Natural killer cell treated with Interleukin-12 subunit alpha and Interleukin-12 subunit beta and Interleukin-15 and Interleukin-18, amount 100 ng/mL, for 72 hours (primary cell): ENCODE data around the gene SLC17A7. TPM values are rescaled to one million over a fixed set of nuclear protein-coding genes. Genes with fewer than 3 reads are reported as not detected.

Experiments used
- ATAC-seq, 2 donors: fragments of 150-1000 bp; cut with Tn5 transposase in 1 of 2; sonication (Bioruptor Pico), chemical (Tn5 transposase) in 1 of 2; 2 replicates each; pipeline ENCODE4 v1.10.0; 2021
- DNase-seq: peaks from one replicate; pipeline ENCODE4 v3.0.0; 2022; ENCODE audit warnings: low spot score
- H3K27ac Mint-ChIP-seq, 2 donors: 1 replicate in 1 of 2; 2 replicates in 1 of 2; pipeline ENCODE4 v1.8.0; 2022; ENCODE audit warnings: mixed read lengths in 2 of 2, mild to moderate bottlenecking in 1 of 2, moderate library complexity in 1 of 2
- H3K27me3 Mint-ChIP-seq, 2 donors: 1 replicate in 1 of 2; 2 replicates in 1 of 2; pipeline ENCODE4 v1.8.0; 2022; ENCODE audit warnings: mixed read lengths in 2 of 2
- H3K36me3 Mint-ChIP-seq: one replicate; pipeline ENCODE4 v1.8.0; 2022; ENCODE audit warnings: mixed read lengths
- H3K4me1 Mint-ChIP-seq, 2 donors: 1 replicate in 1 of 2; 2 replicates in 1 of 2; pipeline ENCODE4 v1.8.0; 2022; ENCODE audit warnings: low read depth in 2 of 2, mixed read lengths in 2 of 2, mild to moderate bottlenecking in 1 of 2
- H3K4me3 Mint-ChIP-seq: one replicate; pipeline ENCODE4 v1.8.0; 2022; ENCODE audit warnings: mixed read lengths
- H3K9me3 Mint-ChIP-seq: 2 replicates; pipeline ENCODE4 v1.8.0; 2022; ENCODE audit warnings: mixed read lengths
- total RNA-seq, 2 donors: library from RNA; stranded (reverse); gene quantifications; one replicate each; pipeline ENCODE4 v1.2.3, GENCODE V29; 2022

Gene SLC17A7
- total RNA-seq, 2 donors from 2014 or later, result not detected

DNA sequence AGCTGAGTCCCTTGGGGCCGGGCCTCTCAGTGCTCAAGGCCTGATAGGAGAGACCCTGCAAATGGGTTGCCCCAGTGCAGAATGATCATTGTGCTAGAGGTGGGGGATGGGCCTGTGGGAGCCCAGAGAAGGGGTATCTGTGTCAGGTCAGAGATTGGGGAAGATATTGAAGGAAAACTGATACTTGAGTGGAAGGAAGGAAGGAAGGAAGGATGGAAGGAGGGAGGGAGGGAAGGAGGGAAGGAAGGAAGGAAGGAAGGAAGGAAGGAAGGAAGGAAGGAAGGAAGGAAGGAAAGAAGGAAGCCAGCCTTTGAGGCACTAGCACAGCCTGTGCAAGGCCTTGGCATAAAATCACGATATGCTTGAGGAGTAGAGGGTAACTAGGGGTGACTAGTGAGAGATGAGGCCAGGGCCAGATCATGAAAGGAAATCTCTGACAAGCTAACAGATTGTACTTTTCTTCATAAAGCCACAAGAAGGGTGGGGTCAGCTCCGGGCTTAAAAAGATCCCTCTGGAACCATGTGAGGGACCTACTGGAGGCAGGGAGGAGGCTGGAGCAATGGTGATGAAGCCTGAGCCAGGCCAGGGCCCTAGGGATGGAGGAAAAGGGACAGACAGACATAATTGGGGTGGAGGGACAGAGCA is 29.5 kb downstream of the SLC17A7 start:
- Mint-ChIP-seq H3K9me3 (no peaks in the 10 kb centered on the region), H3K36me3 (no peaks in the 10 kb centered on the region), H3K27me3 (peaks cover 0 to 13% of the 10 kb centered on the region in 2 donors), H3K27ac (no peak overlapping the region), H3K4me1 (peaks cover 9 to 13% of the 10 kb centered on the region in 2 donors), H3K4me3 (no peak overlapping the region)
- ATAC-seq (no peak), DNase-seq (no peak)

DNA sequence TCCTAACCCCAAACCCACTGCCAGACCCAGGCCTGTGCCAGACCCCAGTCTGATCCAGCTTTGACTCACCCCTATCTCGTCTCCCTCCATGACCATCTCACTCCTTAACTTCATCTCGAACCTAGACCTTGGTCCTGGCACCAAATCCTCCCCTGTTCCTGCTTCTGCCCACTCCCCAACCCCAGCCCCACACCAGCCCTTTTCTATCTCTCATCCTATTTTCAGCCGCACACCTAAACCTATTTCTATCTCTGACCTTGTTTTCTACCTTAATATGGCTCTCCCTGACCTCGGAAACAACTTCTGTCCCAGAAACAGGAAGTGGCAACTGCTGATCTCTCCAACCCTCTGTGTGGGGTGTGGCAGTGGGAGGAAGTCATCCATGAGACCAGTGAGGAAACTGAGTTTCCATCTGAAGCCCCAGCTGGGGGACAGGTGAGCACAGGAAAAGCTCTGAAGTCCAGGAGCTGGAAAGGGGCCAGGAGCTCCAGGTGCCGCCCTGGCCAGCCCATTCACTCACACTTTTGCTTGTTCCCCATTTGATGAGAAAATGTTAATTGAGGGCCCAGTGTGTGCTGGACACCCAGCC is 31.8 kb downstream of the SLC17A7 start:
- Mint-ChIP-seq H3K4me1 (peaks cover 9 to 13% of the 10 kb centered on the region in 2 donors), H3K27ac (peak overlapping the region; percentile 40 to 78), H3K9me3 (no peaks in the 10 kb centered on the region), H3K36me3 (no peaks in the 10 kb centered on the region), H3K27me3 (peaks cover 0 to 10% of the 10 kb centered on the region in 2 donors), H3K4me3 (peak overlapping the region; percentile 40)
- no peak for DNase-seq
- peak in 1 of 2 donors; percentile 43 for ATAC-seq

DNA sequence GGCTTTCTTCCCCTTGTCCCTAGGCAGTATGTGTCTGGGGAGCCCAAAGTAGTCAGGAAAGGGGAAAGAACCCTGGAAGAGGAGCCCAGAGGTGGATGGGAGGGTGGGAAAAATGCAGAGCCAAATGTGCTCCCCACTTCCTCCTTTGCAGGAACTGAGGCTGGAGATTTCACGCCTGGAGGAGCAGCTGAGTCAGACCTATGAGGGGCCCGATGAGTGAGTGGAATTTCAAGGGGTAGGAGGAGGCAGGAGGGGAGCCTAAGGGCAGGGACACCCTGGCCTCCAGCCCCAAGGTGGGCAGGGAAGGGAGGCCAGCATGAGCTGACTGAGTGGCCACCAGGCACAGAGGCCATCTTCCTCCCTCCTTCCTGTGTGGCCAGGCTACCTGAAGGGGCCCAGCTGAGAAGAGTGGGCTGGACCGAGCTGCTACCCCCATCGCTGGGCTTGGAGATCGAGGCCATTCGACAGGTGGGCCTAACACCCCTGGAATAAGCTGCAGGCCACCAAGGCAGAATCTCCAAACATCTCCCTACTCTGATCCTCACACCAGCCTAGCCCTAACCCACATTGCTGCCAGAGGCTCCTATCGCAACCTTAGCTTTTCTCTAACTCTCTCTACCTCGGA is 32.4 kb downstream of the SLC17A7 start:
- peak overlapping the region; percentile 40 to 78 for H3K27ac Mint-ChIP-seq
- no peak for DNase-seq
- H3K27me3 Mint-ChIP-seq, result peaks cover 0 to 10% of the 10 kb centered on the region in 2 donors
- peak; percentile 19 to 25 for ATAC-seq
- no peaks in the 10 kb centered on the region for H3K36me3 Mint-ChIP-seq
- H3K9me3 Mint-ChIP-seq, result no peaks in the 10 kb centered on the region
- H3K4me3 Mint-ChIP-seq, result peak overlapping the region; percentile 40
- H3K4me1 Mint-ChIP-seq, result peaks cover 9 to 13% of the 10 kb centered on the region in 2 donors

DNA sequence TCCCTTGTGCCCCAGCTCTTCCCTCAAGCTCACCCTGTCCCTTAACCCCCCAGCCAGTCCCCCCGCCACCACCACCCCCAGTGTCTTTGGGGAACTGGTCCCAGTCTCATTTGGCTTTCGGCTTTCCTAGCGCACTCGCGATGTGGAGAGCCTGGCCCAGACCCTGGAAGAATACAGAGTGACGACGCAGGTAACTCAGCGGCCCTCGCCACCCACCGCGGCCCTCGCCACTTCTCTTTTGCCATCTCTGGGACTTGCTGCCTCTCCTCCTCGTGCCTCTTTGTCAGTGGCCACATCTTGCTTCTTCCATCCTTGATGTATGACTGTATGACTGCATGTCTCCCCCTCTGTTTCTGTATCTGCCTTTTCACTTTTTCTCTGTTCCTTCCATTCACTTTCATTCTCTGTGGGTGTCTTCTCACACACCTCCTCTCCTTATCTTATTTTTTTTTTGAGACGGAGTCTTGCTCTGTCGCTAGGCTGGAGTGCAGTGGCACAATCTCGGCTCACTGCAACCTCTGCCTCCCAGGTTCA is 33.8 kb downstream of the SLC17A7 start:
- no peak overlapping the region for H3K27ac Mint-ChIP-seq
- DNase-seq (no peak), ATAC-seq (peak in 1 of 2 donors; percentile 40)
- peaks cover 9 to 13% of the 10 kb centered on the region in 2 donors for H3K4me1 Mint-ChIP-seq
- no peaks in the 10 kb centered on the region for H3K36me3 Mint-ChIP-seq
- H3K4me3 Mint-ChIP-seq, result no peak overlapping the region
- H3K9me3 Mint-ChIP-seq, result no peaks in the 10 kb centered on the region
- H3K27me3 Mint-ChIP-seq, result peaks cover 0 to 6% of the 10 kb centered on the region in 2 donors

DNA sequence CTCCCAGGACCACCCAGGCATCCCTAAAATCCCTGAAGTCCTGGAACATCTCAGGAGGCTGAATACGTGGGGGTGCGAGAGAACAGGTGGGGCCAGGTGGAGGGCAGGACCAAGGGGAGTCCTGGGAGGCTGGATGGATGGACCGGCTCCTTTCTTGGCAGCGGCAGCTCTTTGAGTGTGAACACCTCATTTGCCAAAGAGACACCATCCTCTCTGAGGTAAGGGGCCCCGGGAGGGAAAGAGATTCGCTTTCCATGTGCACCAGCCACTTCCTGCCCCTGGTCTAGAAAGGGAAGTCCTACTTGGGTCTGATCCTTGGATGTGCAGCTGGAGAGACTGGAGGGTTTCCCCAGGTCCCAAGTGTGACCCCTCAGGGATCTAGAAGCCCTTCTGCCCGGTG is 34.2 kb downstream of the SLC17A7 start:
- DNase-seq (no peak), ATAC-seq (peak in 1 of 2 donors; percentile 61)
- H3K9me3 Mint-ChIP-seq, result no peaks in the 10 kb centered on the region
- no peak overlapping the region for H3K4me3 Mint-ChIP-seq
- no peaks in the 10 kb centered on the region for H3K36me3 Mint-ChIP-seq
- H3K27me3 Mint-ChIP-seq, result peaks cover 0 to 1% of the 10 kb centered on the region in 2 donors
- H3K27ac Mint-ChIP-seq, result no peak overlapping the region
- peaks cover 9 to 13% of the 10 kb centered on the region in 2 donors for H3K4me1 Mint-ChIP-seq

DNA sequence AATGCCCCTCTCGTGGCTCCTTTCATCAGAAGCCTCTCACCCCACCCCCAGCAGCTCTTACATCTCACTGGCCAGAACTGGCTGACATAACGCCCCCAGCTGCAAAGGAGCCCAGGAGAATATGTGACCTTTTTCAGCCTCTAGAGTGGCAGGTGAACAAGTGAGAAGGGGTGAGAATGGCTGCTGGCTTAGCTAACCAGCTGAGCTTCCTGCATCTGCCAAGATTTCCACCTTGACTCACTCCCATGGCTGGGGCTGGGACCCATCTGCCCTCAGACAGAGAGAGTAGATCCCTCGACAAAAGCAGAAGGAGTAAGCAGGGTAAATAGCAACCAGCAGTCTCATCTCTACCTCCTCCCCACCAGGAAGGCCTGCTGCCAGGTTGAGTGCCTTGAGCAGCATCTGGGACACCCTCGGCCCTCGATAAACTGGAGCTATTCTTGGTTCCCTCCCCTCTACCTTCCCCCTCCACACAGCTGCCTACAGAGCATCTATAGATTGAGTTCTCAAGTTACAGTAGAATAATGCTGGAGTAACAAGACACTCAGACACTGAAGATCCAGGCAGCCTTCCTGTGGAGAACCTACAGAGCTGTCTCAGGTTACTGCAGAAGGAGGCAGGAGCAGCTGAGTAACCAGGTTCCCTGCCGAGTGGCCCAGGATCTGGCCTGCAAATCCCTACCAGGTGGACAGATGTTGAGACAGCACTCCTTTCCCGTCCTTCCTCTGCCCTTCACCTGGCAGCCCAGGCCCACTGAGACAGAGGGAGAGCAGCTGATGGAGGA is 37.7 kb downstream of the SLC17A7 start:
- Mint-ChIP-seq H3K4me1 (no peaks in the 10 kb centered on the region), H3K27me3 (peaks cover 0 to 3% of the 10 kb centered on the region in 2 donors), H3K4me3 (no peak overlapping the region), H3K36me3 (no peaks in the 10 kb centered on the region), H3K27ac (no peak overlapping the region), H3K9me3 (no peaks in the 10 kb centered on the region)
- ATAC-seq (no peak), DNase-seq (no peak)

DNA sequence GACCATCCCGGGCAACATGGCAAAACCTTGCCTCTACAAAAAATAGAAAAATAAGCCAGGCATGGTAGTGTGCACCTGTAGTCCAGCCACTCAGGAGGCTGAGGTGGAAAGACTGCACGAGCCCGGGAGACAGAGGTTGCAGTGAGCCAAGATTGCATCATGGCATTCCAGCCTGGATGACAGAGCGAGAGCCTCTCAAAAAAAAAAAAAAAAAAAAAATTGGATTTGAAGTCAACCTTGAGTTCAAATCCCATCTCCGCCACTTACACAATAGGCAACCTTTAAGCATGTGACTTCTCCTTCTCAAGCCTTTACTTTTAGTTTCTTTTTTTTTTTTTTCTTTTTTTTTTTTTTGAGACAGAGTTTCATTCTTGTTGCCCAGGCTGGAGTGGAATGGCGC is 41.3 kb downstream of the SLC17A7 start:
- Mint-ChIP-seq H3K9me3 (no peaks in the 10 kb centered on the region), H3K27me3 (peaks cover 0 to 7% of the 10 kb centered on the region in 2 donors), H3K4me3 (no peak overlapping the region), H3K4me1 (no peaks in the 10 kb centered on the region), H3K36me3 (no peaks in the 10 kb centered on the region), H3K27ac (no peak overlapping the region)
- no peak for ATAC-seq
- DNase-seq, result no peak

DNA sequence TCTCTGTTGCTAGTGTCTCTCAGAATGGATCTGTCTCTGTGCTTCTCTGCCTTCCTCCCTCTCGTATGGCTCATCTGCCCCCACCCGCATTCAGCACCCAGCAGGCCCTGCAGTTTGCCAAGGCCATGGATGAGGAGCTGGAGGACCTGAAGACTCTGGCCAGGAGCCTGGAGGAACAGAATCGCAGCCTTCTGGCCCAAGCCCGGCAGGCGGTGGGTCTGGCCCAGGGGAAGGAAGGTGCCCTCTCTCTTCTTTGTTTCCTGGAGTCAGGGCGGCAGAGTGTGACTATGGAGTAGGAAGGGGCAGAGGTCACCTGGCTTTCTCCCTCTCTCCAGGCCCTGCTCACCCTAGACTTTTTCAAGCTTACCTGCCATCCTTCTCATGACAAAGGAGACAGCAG is 42.4 kb downstream of the SLC17A7 start:
- no peak for DNase-seq

DNA sequence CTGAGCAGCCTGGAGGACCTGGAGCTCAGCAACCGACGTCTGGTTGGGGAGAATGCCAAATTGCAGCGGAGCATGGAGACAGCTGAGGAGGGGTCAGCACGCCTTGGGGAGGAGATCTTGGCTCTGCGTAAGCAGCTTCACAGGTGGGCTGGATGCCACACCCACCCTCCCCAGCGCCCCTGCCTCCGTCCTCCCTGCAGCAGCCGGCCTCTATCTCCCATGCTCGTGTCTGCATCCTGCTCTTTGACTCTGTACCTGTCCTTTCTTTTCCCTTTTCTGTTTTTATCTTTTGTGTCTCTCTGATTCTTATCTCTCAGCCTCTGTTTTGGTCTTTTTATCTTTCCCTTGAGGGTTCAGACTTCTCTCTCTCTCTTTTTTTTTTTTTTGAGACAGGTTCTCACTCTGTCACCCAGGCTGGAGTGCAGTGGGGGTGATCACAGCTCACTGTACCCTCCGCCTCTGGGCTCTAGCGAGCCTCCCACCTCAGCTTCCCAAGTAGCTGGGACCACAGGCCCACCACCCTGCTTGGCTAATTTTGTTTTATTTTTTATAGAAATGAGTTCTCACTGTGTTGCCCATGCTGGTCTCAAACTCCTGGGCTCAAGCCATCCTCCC is 43.2 kb downstream of the SLC17A7 start:
- DNase-seq (no peak), ATAC-seq (no peak)
- no peaks in the 10 kb centered on the region for H3K36me3 Mint-ChIP-seq
- no peak overlapping the region for H3K27ac Mint-ChIP-seq
- H3K9me3 Mint-ChIP-seq, result no peaks in the 10 kb centered on the region
- no peak overlapping the region for H3K4me3 Mint-ChIP-seq
- H3K27me3 Mint-ChIP-seq, result peaks cover 0 to 7% of the 10 kb centered on the region in 2 donors
- no peaks in the 10 kb centered on the region for H3K4me1 Mint-ChIP-seq

More for the DNA sequence above, 42.4 kb downstream of the SLC17A7 start:
- peaks cover 0 to 7% of the 10 kb centered on the region in 2 donors for H3K27me3 Mint-ChIP-seq
- H3K4me3 Mint-ChIP-seq, result no peak overlapping the region
- H3K9me3 Mint-ChIP-seq, result no peaks in the 10 kb centered on the region
- H3K36me3 Mint-ChIP-seq, result no peaks in the 10 kb centered on the region
- ATAC-seq, result no peak
- no peak overlapping the region for H3K27ac Mint-ChIP-seq
- H3K4me1 Mint-ChIP-seq, result no peaks in the 10 kb centered on the region

DNA sequence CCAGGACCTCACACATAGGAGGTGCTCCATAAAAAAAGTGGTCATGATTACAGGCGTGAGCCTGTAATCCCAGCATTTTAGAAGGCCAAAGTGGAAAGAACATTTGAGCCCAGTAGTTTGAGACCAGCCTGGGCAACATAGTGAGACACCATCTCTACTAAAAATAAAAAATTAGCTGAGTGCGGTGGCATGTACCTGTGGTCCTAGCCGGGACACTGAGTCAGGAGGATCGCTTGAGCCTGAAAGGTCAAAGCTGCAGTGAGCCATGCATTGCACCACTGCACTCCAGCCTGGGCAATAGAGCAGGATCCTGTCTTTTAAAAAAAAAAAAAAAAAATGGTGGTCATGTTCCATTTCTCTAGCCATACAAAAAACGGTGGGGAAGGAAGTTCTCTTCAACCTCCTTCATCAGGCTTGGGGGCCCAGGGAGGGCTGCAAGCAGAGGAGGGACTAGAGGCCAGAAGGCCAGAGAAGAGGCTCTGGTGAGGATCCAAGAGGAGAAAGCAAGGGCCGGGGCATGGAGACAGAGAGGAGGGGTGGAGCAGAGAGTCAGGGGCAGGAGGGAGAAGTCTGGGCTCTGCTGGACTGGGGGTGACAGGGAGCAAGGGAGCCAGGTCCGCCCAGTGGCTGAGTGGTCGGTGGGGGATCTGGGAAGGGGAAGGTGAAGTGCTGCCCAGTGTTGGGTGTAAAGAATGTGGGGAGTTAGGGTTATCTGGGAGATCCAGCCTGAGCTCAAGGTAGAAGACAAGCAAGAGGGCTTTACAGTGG is 44.4 kb downstream of the SLC17A7 start:
- H3K36me3 Mint-ChIP-seq, result no peaks in the 10 kb centered on the region
- peaks cover 4 to 5% of the 10 kb centered on the region in 2 donors for H3K4me1 Mint-ChIP-seq
- H3K27ac Mint-ChIP-seq, result no peak overlapping the region
- DNase-seq, result no peak
- no peak for ATAC-seq
- H3K9me3 Mint-ChIP-seq, result no peaks in the 10 kb centered on the region
- no peak overlapping the region for H3K4me3 Mint-ChIP-seq
- H3K27me3 Mint-ChIP-seq, result peaks cover 4 to 9% of the 10 kb centered on the region in 2 donors

DNA sequence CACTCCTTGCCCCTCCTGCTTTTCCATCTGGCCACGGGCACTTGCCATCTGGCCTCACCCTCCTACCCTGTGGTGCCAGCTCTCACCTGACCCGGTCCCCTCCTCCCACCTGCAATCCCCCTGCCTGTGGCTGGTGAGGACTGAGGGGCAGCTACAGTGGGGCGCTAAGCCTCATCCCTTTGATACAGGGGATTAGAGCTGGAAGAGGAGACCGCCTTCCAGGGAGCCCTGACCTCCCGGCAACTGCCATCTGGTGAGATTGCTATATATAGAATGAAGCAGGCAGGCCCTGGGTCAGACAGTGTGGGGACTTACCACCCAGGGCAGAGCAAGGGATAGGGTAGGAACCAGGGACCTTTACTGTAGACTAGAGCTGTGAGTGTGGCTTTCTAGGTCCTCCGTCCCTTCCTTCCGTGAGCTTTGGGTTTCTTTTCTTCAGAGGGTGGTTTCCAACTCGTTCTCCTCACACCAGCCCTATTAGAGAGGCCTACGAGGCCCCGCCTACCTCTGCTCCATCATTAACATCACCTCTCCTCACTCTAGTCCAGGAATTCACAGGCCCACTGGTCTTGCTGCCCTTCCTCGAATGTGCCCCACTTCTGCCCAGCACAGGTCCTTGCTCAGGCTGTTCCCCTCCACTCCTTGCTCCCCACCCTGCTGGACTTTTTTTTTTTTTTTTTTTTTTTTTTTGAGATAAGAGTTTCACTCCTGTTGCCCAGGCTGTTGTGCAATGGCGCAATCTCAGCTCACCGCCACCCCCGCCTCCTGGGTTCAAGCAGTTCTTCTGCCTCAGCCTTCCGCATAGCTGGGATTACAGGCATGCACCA is 45.5 kb downstream of the SLC17A7 start:
- Mint-ChIP-seq H3K27me3 (peaks cover 7 to 10% of the 10 kb centered on the region in 2 donors), H3K9me3 (no peaks in the 10 kb centered on the region), H3K4me3 (no peak overlapping the region), H3K36me3 (no peaks in the 10 kb centered on the region), H3K27ac (no peak overlapping the region), H3K4me1 (peaks cover 5 to 14% of the 10 kb centered on the region in 2 donors)
- ATAC-seq, result no peak
- no peak for DNase-seq

DNA sequence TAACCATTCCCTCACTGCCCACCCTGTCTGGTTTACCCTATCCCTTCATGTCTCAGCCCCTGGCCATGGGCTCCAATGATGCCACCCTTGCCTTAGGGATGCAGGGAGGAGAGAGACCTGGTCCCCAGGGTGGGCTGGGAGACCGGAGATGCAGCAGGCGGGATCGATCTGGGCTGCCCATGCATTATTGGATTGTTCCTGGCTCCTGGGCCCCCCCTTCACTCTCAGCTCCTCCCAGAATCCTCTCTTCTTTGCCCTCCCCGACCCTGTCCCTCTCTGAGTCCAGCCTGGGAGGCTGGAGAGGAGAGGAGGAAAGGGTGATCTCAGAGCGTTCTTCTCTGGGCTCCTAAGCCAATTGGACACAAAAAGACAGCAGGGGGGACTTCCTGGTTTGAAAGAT is 47.4 kb downstream of the SLC17A7 start:
- H3K36me3 Mint-ChIP-seq, result no peaks in the 10 kb centered on the region
- H3K27ac Mint-ChIP-seq, result no peak overlapping the region
- H3K4me3 Mint-ChIP-seq, result no peak overlapping the region
- DNase-seq (no peak), ATAC-seq (no peak)
- peaks cover 5 to 15% of the 10 kb centered on the region in 2 donors for H3K4me1 Mint-ChIP-seq
- no peaks in the 10 kb centered on the region for H3K9me3 Mint-ChIP-seq
- H3K27me3 Mint-ChIP-seq, result peaks cover 7 to 10% of the 10 kb centered on the region in 2 donors
